ENCODE data around the gene FGD3. TPM values are rescaled to one million over a fixed set of nuclear protein-coding genes. Genes with fewer than 3 reads are reported as not detected.

FGD3 gene
- total RNA-seq, 4 donors from 2014 or later, result 1.7 to 4.2 (median 3.3) TPM

GRCh38 chr9:93043122-93043521 lies 95.8 kb downstream of the FGD3 start:
- WGBS, 2 donors (ENCODE audit: low coverage in 1 of 2), result 73 to 87% methylated on average over 3 to 6 of the region's 6 CpGs
- Histone ChIP-seq H3K36me3 (no peaks in the 10 kb centered on the region), H3K27me3 (no peaks in the 10 kb centered on the region), H3K4me1 (no peaks in the 10 kb centered on the region), H3K4me3 (no peak overlapping the region), H3K27ac (no peak overlapping the region), H3K9me3 (no peaks in the 10 kb centered on the region)
- TF ChIP-seq POLR2AphosphoS5 (IDR thresholded peaks at IDR 0.05) (no peak), CTCF (IDR thresholded peaks at IDR 0.05) (no peak), EP300 (IDR thresholded peaks at IDR 0.05) (no peak), POLR2A (IDR thresholded peaks at IDR 0.05) (no peak)
- ATAC-seq, result no peak

DNA sequence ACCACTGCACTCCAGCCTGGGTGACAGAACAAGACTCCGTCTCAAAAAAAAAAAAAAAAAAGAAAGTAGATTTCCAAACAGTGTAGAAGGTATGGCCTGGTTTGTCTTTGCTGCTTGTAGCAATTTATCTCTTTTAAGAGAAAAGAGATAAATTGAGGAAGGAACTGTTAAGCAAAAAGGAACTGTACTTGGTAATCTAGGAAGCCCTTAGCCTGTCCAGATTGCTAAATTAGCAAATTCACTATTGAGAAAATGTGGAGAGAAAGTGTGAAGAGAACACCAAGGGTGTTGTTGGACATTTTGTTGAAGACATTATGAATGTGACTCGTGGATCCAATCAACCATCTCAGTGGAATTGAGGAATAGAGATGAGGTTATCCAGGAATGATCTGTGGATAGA lies 98.2 kb downstream of the FGD3 start:
- no peak for ATAC-seq
- Histone ChIP-seq H3K36me3 (no peaks in the 10 kb centered on the region), H3K4me3 (no peak overlapping the region), H3K4me1 (no peaks in the 10 kb centered on the region), H3K27me3 (no peaks in the 10 kb centered on the region), H3K9me3 (no peaks in the 10 kb centered on the region), H3K27ac (no peak overlapping the region)
- TF ChIP-seq POLR2A (IDR thresholded peaks at IDR 0.05) (no peak), POLR2AphosphoS5 (IDR thresholded peaks at IDR 0.05) (no peak), EP300 (IDR thresholded peaks at IDR 0.05) (no peak), CTCF (IDR thresholded peaks at IDR 0.05) (no peak)
- WGBS, 2 donors (ENCODE audit: low coverage in 1 of 2), result 91% methylated on average over 2 of the region's 2 CpGs; no CpG with 5 or more reads in 1 of the 2 donors

DNA sequence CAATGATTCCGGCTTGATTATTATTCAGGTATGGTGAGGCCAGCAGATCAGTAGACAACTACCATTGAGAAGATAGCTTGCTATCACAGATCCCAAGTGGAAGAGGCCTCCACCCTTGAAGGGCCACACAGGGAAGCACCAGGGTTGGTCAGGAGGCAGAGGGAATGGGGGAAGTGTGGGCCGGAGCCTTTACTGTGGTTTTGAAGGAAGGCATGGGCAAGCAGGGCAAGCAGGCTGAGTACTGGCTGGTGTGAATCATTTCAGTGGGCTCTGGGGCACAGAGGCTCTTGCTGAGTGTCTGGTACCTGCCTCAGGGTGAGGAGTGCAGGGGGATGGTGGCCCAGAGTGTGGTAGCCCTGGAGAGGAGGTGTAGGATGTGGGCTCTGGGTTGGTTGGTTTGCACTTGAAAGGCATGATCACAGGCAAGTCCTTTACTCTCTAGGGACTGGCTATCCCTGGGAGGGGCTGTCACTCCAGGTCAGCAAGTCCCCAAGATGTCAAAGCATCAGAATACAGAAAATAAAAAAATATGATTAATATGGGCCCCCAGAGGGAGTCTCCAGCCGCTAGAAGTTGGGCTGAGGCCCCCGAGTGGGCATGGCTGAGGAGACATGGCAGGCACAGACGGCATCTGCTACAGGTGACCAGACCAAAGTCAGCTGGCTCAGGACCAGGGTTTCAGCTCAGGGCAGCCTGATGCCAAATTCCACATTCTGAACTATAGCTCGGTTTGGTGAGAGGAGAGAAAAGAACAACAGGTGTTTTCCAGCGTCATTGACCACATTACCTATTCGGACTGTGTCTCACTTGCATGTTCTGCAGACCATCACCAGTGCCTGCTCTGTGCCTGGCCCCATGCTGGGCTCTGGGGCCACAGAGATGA lies 101.5 kb downstream of the FGD3 start:
- no peak for ATAC-seq
- H3K27me3 ChIP-seq, result no peaks in the 10 kb centered on the region
- TF ChIP-seq EP300 (IDR thresholded peaks at IDR 0.05) (no peak), POLR2A (IDR thresholded peaks at IDR 0.05) (no peak), CTCF (IDR thresholded peaks at IDR 0.05) (no peak), POLR2AphosphoS5 (IDR thresholded peaks at IDR 0.05) (no peak)
- WGBS, 2 donors (ENCODE audit: low coverage in 1 of 2), result 81 to 93% methylated on average over 4 to 7 of the region's 8 CpGs
- H3K9me3 ChIP-seq, result no peaks in the 10 kb centered on the region
- no peak overlapping the region for H3K4me3 ChIP-seq
- no peaks in the 10 kb centered on the region for H3K36me3 ChIP-seq
- no peak overlapping the region for H3K27ac ChIP-seq
- H3K4me1 ChIP-seq, result peaks cover 0 to 18% (median 5%) of the 10 kb centered on the region in 3 donors

- no peaks in the 10 kb centered on the region for H3K9me3 ChIP-seq
- no peaks in the 10 kb centered on the region for H3K36me3 ChIP-seq
- H3K27me3 ChIP-seq, result no peaks in the 10 kb centered on the region
- peaks cover 0 to 18% (median 5%) of the 10 kb centered on the region in 3 donors for H3K4me1 ChIP-seq
- no peak overlapping the region for H3K27ac ChIP-seq
- 91% methylated on average over 4 of the region's 4 CpGs; no CpG with 5 or more reads in 1 of the 2 donors for WGBS, 2 donors (ENCODE audit: low coverage in 1 of 2)
- ATAC-seq, result no peak
- H3K4me3 ChIP-seq, result no peak overlapping the region
- TF ChIP-seq POLR2AphosphoS5 (IDR thresholded peaks at IDR 0.05), result no peak
- no peak for TF ChIP-seq EP300 (IDR thresholded peaks at IDR 0.05)
- no peak for TF ChIP-seq CTCF (IDR thresholded peaks at IDR 0.05)
- no peak for TF ChIP-seq POLR2A (IDR thresholded peaks at IDR 0.05)
Measured at GRCh38 chr9:93049491-93049890, 102.2 kb downstream of the FGD3 start.

DNA sequence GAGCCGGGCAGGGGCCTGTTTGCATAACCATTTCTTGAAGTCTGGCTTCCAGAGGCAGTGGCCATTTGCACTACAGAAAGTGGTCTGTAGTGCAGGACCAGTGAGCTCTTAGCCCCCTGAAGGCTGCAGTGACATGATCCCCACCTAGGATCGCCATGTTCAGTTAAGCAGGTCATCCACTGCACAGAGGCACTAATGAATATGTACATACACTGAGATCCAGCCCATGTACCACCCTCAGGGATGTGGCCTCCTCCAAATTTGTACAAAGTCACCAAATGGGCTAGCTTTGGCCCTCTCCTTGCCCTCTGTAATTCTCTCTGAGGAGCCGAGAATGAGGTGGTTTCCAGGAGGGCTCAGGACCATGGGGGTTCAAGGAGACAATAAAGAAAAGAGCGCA lies 102.9 kb downstream of the FGD3 start:
- Histone ChIP-seq H3K27me3 (no peaks in the 10 kb centered on the region), H3K4me1 (peaks cover 0 to 18% (median 5%) of the 10 kb centered on the region in 3 donors), H3K27ac (no peak overlapping the region), H3K36me3 (no peaks in the 10 kb centered on the region), H3K4me3 (no peak overlapping the region), H3K9me3 (no peaks in the 10 kb centered on the region)
- no peak for ATAC-seq
- TF ChIP-seq POLR2AphosphoS5 (IDR thresholded peaks at IDR 0.05) (no peak), CTCF (IDR thresholded peaks at IDR 0.05) (no peak), POLR2A (IDR thresholded peaks at IDR 0.05) (no peak), EP300 (IDR thresholded peaks at IDR 0.05) (no peak)
- 100% methylated on average over 1 to 3 of the region's 4 CpGs for WGBS, 2 donors (ENCODE audit: low coverage in 1 of 2)
